ENCODE data around the gene MCTP1. TPM values are rescaled to one million over a fixed set of nuclear protein-coding genes. Genes with fewer than 3 reads are reported as not detected.

MCTP1 gene
- total RNA-seq, 2 experiments from 2014 or later, result not detected

GRCh38 chr5:95076395-95077185, 208.3 kb downstream of the MCTP1 start:
- Mint-ChIP-seq H3K9me3 (no peaks in the 10 kb centered on the region), H3K4me1 (ENCODE audit: low read depth) (peaks cover under 1% of the 10 kb centered on the region), H3K36me3 (no peaks in the 10 kb centered on the region), H3K27me3 (peaks cover 1% of the 10 kb centered on the region), H3K4me3 (no peak overlapping the region), H3K27ac (no peak overlapping the region)
- ChIA-PET POLR2A (interaction anchor here (0.7 kb wide), 1 partner anchor 16 kb away, joined by 4 read pairs; no protein-coding TSS in a partner anchor), CTCF (no interaction called here)
- no peak for DNase-seq
- intact Hi-C loops (cut with micrococcal nuclease), result no loop called here

GRCh38 chr5:95075111-95075510, 209.8 kb downstream of the MCTP1 start:
- no peaks in the 10 kb centered on the region for H3K36me3 Mint-ChIP-seq
- no peak overlapping the region for H3K27ac Mint-ChIP-seq
- no peaks in the 10 kb centered on the region for H3K4me1 Mint-ChIP-seq (ENCODE audit: low read depth)
- intact Hi-C loops (cut with micrococcal nuclease), result no loop called here
- H3K27me3 Mint-ChIP-seq, result peaks cover 1% of the 10 kb centered on the region
- ChIA-PET POLR2A (no interaction called here), CTCF (no interaction called here)
- no peaks in the 10 kb centered on the region for H3K9me3 Mint-ChIP-seq
- H3K4me3 Mint-ChIP-seq, result no peak overlapping the region
- no peak for DNase-seq

GRCh38 chr5:95072281-95072680, 212.6 kb downstream of the MCTP1 start:
- Mint-ChIP-seq H3K36me3 (no peaks in the 10 kb centered on the region), H3K4me3 (no peak overlapping the region), H3K27ac (no peak overlapping the region), H3K27me3 (no peaks in the 10 kb centered on the region), H3K9me3 (no peaks in the 10 kb centered on the region), H3K4me1 (ENCODE audit: low read depth) (no peaks in the 10 kb centered on the region)
- intact Hi-C loops (cut with micrococcal nuclease), result no loop called here
- ChIA-PET CTCF (no interaction called here), POLR2A (no interaction called here)
- DNase-seq, result no peak

- intact Hi-C loops (cut with micrococcal nuclease), result no loop called here
- Mint-ChIP-seq H3K9me3 (no peaks in the 10 kb centered on the region), H3K27me3 (no peaks in the 10 kb centered on the region), H3K4me3 (no peak overlapping the region), H3K4me1 (ENCODE audit: low read depth) (no peaks in the 10 kb centered on the region), H3K36me3 (no peaks in the 10 kb centered on the region), H3K27ac (no peak overlapping the region)
- POLR2A ChIA-PET, result no interaction called here
- CTCF ChIA-PET, result no interaction called here
- DNase-seq, result no peak
These were observed 214.0 kb downstream of the MCTP1 start for GRCh38 chr5:95070866-95071265.

GRCh38 chr5:95070453-95070852, 214.4 kb downstream of the MCTP1 start:
- H3K27ac Mint-ChIP-seq, result no peak overlapping the region

GRCh38 chr5:95069948-95070347, 214.9 kb downstream of the MCTP1 start:
- Mint-ChIP-seq H3K27ac (no peak overlapping the region), H3K9me3 (no peaks in the 10 kb centered on the region), H3K4me1 (ENCODE audit: low read depth) (no peaks in the 10 kb centered on the region), H3K36me3 (no peaks in the 10 kb centered on the region), H3K4me3 (no peak overlapping the region), H3K27me3 (no peaks in the 10 kb centered on the region)
- POLR2A ChIA-PET, result no interaction called here
- no peak for DNase-seq
- CTCF ChIA-PET, result no interaction called here
- intact Hi-C loops (cut with micrococcal nuclease), result no loop called here

More at GRCh38 chr5:95070453-95070852, 214.4 kb downstream of the MCTP1 start:
- Mint-ChIP-seq H3K36me3 (no peaks in the 10 kb centered on the region), H3K4me3 (no peak overlapping the region), H3K4me1 (ENCODE audit: low read depth) (no peaks in the 10 kb centered on the region), H3K9me3 (no peaks in the 10 kb centered on the region), H3K27me3 (no peaks in the 10 kb centered on the region)
- POLR2A ChIA-PET, result no interaction called here
- CTCF ChIA-PET, result no interaction called here
- intact Hi-C loops (cut with micrococcal nuclease), result no loop called here
- DNase-seq, result no peak

- Mint-ChIP-seq H3K27me3 (no peaks in the 10 kb centered on the region), H3K4me1 (ENCODE audit: low read depth) (no peaks in the 10 kb centered on the region), H3K4me3 (no peak overlapping the region), H3K9me3 (no peaks in the 10 kb centered on the region), H3K36me3 (no peaks in the 10 kb centered on the region), H3K27ac (no peak overlapping the region)
- no peak for DNase-seq
- CTCF ChIA-PET, result interaction anchor here (0.7 kb wide), 1 partner anchor 200 kb away, joined by 4 read pairs; no protein-coding TSS in a partner anchor
- POLR2A ChIA-PET, result no interaction called here
- intact Hi-C loops (cut with micrococcal nuclease), result no loop called here
These were observed 215.9 kb downstream of the MCTP1 start for GRCh38 chr5:95069021-95069420.

- intact Hi-C loops (cut with micrococcal nuclease), result no loop called here
- DNase-seq, result no peak
- ChIA-PET POLR2A (no interaction called here), CTCF (interaction anchor here (0.7 kb wide), 1 partner anchor 200 kb away, joined by 4 read pairs; no protein-coding TSS in a partner anchor)
- H3K4me3 Mint-ChIP-seq, result no peak overlapping the region
- H3K27me3 Mint-ChIP-seq, result no peaks in the 10 kb centered on the region
- H3K36me3 Mint-ChIP-seq, result no peaks in the 10 kb centered on the region
- H3K27ac Mint-ChIP-seq, result no peak overlapping the region
- no peaks in the 10 kb centered on the region for H3K9me3 Mint-ChIP-seq
- no peaks in the 10 kb centered on the region for H3K4me1 Mint-ChIP-seq (ENCODE audit: low read depth)
These were observed 216.5 kb downstream of the MCTP1 start for GRCh38 chr5:95068289-95068910.

- no peak for DNase-seq
- Mint-ChIP-seq H3K27ac (no peak overlapping the region), H3K4me3 (no peak overlapping the region), H3K9me3 (no peaks in the 10 kb centered on the region), H3K4me1 (ENCODE audit: low read depth) (no peaks in the 10 kb centered on the region), H3K36me3 (no peaks in the 10 kb centered on the region), H3K27me3 (no peaks in the 10 kb centered on the region)
- ChIA-PET CTCF (no interaction called here), POLR2A (no interaction called here)
- intact Hi-C loops (cut with micrococcal nuclease), result no loop called here
These were observed 218.8 kb downstream of the MCTP1 start for GRCh38 chr5:95066048-95066447.

GRCh38 chr5:95063492-95063891, 221.4 kb downstream of the MCTP1 start:
- Mint-ChIP-seq H3K4me1 (ENCODE audit: low read depth) (no peaks in the 10 kb centered on the region), H3K9me3 (no peaks in the 10 kb centered on the region), H3K4me3 (no peak overlapping the region), H3K36me3 (no peaks in the 10 kb centered on the region), H3K27me3 (no peaks in the 10 kb centered on the region), H3K27ac (no peak overlapping the region)
- intact Hi-C loops (cut with micrococcal nuclease), result no loop called here
- ChIA-PET POLR2A (no interaction called here), CTCF (no interaction called here)
- DNase-seq, result no peak

- Mint-ChIP-seq H3K4me1 (ENCODE audit: low read depth) (no peaks in the 10 kb centered on the region), H3K9me3 (no peaks in the 10 kb centered on the region), H3K27me3 (no peaks in the 10 kb centered on the region), H3K4me3 (no peak overlapping the region), H3K36me3 (no peaks in the 10 kb centered on the region), H3K27ac (no peak overlapping the region)
- no peak for DNase-seq
- CTCF ChIA-PET, result no interaction called here
- intact Hi-C loops (cut with micrococcal nuclease), result no loop called here
- POLR2A ChIA-PET, result no interaction called here
These were observed 224.8 kb downstream of the MCTP1 start for GRCh38 chr5:95060098-95060497.

- Mint-ChIP-seq H3K4me3 (no peak overlapping the region), H3K27me3 (no peaks in the 10 kb centered on the region), H3K36me3 (no peaks in the 10 kb centered on the region), H3K27ac (no peak overlapping the region), H3K9me3 (no peaks in the 10 kb centered on the region), H3K4me1 (ENCODE audit: low read depth) (no peaks in the 10 kb centered on the region)
- POLR2A ChIA-PET, result no interaction called here
- no peak for DNase-seq
- intact Hi-C loops (cut with micrococcal nuclease), result no loop called here
- CTCF ChIA-PET, result no interaction called here
These were observed 225.3 kb downstream of the MCTP1 start for GRCh38 chr5:95059636-95060035.

- Mint-ChIP-seq H3K9me3 (no peaks in the 10 kb centered on the region), H3K4me1 (ENCODE audit: low read depth) (no peaks in the 10 kb centered on the region), H3K27ac (no peak overlapping the region), H3K36me3 (no peaks in the 10 kb centered on the region), H3K27me3 (no peaks in the 10 kb centered on the region), H3K4me3 (no peak overlapping the region)
- CTCF ChIA-PET, result no interaction called here
- DNase-seq, result no peak
- POLR2A ChIA-PET, result no interaction called here
- intact Hi-C loops (cut with micrococcal nuclease), result no loop called here
These were observed 227.3 kb downstream of the MCTP1 start for GRCh38 chr5:95057615-95058014.
